ENCODE measurements around the gene SLC12A9.

The SLC12A9 gene

DNA sequence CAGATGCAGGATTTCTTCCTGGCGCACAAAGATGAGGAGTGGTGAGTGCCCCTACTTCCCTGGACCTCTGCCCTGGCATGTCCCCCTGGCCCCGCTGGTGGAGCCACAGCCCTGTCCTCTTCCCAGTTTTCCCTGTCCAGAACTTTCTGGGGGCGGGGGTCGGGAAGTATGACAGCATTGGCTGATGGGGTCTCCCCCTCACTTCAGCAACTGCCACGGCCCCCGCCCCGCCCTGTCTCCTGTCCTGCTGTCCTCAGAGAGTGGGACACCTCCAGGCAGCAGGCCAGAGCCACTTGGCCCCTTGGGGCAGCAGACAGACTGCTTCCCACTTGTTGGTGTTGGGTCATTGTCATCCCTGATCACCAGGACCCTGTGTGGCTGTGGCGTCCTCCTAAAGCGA is 29.7 kb downstream of the SLC12A9 start:
- no peak overlapping the region for H3K27ac ChIP-seq
- TF ChIP-seq CTCF (conservative IDR thresholded peaks at IDR 0.05): no peak

GRCh38 chr7:100882785-100883526 is 30.4 kb downstream of the SLC12A9 start:
- H3K27ac ChIP-seq: peak overlapping the region; percentile 6; the same call in 1 of the 2 replicates
- TF ChIP-seq CTCF (conservative IDR thresholded peaks at IDR 0.05): no peak

DNA sequence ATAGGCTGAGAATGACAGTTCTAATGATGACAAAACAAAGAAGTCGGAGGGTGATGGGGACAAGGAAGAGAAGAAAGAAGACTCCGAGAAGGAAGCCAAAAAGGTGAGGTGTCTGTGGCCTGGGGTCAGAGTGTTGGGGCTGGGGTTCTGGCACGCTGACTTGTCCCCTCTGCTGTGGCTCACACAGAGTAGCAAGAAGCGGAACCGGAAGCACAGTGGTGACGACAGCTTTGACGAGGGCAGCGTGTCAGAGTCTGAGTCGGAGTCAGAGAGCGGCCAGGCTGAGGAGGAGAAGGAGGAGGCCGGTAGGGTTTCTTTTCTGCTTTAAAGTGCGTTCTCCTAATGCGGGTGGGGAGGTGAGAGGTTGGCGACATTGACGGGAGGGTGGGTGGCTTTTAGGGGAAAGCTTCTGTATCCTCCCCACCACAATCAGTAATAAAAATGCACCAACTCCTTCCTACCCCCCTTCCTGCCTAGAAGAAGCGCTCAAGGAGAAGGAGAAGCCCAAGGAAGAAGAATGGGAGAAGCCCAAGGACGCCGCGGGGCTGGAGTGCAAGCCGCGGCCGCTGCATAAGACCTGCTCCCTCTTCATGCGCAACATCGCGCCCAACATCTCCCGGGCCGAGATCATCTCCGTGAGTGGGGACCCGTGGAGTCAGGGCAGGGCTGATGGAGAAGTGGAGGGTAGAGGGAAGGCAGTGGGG is 32.4 kb downstream of the SLC12A9 start:
- peak overlapping the region; percentile 99; the same call in 1 of the 2 replicates for H3K27ac ChIP-seq
- no peak for TF ChIP-seq CTCF (conservative IDR thresholded peaks at IDR 0.05)

- no peak for TF ChIP-seq CTCF (conservative IDR thresholded peaks at IDR 0.05)
- peak overlapping the region; percentile 99; the same call in 1 of the 2 replicates for H3K27ac ChIP-seq
Observed at GRCh38 chr7:100885440-100886141, 33.1 kb downstream of the SLC12A9 start.

- TF ChIP-seq CTCF (conservative IDR thresholded peaks at IDR 0.05): no peak
- H3K27ac ChIP-seq: peak overlapping the region; percentile 99
Observed at GRCh38 chr7:100886142-100886935, 33.8 kb downstream of the SLC12A9 start.

DNA sequence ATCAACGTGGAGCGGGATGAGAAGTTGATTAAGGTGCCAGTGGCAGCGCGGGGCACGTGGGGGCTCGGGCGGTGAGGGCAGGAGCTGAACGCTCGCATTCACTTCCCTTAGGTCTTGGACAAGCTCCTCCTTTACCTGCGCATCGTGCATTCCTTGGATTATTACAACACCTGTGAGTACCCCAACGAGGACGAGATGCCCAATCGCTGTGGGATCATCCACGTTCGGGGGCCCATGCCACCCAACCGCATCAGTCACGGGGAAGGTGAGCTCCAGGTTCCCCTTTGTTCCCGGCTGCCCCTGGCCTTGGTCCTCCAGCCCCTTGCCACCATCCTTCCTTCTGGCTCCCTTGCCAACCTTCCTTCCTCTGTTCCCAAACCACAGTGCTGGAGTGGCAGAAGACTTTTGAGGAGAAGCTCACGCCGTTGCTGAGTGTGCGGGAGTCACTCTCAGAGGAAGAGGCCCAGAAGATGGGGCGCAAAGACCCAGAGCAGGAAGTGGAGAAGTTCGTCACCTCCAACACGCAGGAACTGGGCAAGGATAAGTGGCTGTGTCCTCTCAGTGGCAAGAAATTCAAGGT is 34.5 kb downstream of the SLC12A9 start:
- peak overlapping the region; percentile 99 for H3K27ac ChIP-seq
- no peak for TF ChIP-seq CTCF (conservative IDR thresholded peaks at IDR 0.05)

Data from VCaP (cell line).